HG03159 (cell line): Measurements from ENCODE around the gene PDE6G.

ENCODE experiments used
- ATAC-seq: cut with Tn5 transposase; IDR thresholded peaks from one replicate; pipeline ENCODE4 v1.9.1; 2021; ENCODE audit warnings: mild to moderate bottlenecking, moderate library complexity; ENCODE audit not compliant: unreplicated experiment

The PDE6G gene

DNA sequence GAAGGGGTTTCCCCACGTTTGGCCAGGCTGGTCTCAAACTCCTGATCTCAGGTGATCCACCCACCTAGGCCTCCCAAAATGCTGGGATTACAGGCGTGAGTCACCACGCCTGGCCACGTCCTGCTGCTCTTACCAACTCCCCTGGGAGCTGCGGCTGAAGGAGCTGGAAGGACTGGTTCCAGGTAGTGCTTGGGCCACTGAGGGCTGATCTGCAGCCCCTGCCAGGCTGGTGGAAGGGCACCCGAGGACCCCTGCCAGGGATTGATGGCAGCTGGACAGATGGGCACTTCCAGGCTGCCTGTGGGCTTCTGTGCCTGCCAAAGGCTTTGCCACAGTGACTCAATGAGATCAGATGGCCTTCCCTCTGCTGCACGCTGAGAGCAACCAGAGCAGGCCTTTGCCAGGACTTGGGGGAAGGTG is 7.7 kb upstream of the PDE6G start:
- ATAC-seq, result no peak

- ATAC-seq, result no peak
Measured at GRCh38 chr17:81662002-81662401, 5.7 kb upstream of the PDE6G start.

- no peak for ATAC-seq
Measured at GRCh38 chr17:81660441-81660840, 4.1 kb upstream of the PDE6G start.

- ATAC-seq, result no peak
Measured at GRCh38 chr17:81659038-81659437, 2.7 kb upstream of the PDE6G start.

DNA sequence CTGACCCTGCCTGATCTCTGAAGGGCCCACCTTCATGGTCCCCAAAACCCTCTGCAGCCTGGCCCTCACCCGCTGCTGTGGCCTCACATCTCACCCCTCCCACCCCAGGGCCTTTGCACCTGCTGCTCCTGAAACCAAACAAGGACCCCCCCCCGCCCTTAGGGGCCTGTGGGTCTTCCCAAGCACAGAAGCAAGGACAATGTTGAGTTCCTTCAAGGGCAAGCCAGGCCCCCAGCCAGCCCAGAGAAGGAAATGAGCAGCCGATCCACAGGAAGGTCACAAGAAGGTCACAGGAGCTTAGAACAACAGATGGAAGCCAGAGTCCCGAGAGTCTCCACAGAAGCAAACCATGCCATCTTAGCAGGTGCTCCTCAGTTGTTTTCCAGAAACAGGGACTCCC is 493 bp upstream of the PDE6G start:
- no peak for ATAC-seq

GRCh38 chr17:81655378-81656117 is 794 bp downstream of the PDE6G start:
- ATAC-seq, result no peak

GRCh38 chr17:81652906-81653771 is 3.2 kb downstream of the PDE6G start:
- no peak for ATAC-seq

GRCh38 chr17:81651692-81652091 is 4.7 kb downstream of the PDE6G start:
- ATAC-seq, result no peak

- ATAC-seq, result no peak
Measured at GRCh38 chr17:81650951-81651350, 5.4 kb downstream of the PDE6G start.

GRCh38 chr17:81648707-81649085 is 7.6 kb downstream of the PDE6G start:
- ATAC-seq, result no peak

- ATAC-seq, result no peak
Measured at GRCh38 chr17:81648013-81648706, 8.2 kb downstream of the PDE6G start.

DNA sequence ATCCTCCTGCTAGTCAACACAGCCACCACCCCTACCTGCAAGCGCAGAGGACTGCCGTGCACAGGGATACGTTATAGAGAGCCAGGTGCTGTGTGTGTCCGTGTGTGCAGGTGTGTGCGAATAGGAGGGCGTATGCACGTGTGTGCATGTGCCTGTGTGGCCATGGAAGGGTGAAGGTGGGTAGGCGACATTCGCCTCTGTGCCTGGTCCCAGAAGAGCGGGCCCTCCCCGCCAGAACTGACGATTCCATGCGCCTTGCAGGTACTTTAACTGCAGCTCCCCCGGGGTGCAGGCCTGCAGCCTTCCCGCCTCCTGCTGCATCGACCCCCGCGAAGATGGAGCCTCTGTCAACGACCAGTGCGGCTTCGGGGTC is 8.7 kb downstream of the PDE6G start:
- ATAC-seq, result no peak

DNA sequence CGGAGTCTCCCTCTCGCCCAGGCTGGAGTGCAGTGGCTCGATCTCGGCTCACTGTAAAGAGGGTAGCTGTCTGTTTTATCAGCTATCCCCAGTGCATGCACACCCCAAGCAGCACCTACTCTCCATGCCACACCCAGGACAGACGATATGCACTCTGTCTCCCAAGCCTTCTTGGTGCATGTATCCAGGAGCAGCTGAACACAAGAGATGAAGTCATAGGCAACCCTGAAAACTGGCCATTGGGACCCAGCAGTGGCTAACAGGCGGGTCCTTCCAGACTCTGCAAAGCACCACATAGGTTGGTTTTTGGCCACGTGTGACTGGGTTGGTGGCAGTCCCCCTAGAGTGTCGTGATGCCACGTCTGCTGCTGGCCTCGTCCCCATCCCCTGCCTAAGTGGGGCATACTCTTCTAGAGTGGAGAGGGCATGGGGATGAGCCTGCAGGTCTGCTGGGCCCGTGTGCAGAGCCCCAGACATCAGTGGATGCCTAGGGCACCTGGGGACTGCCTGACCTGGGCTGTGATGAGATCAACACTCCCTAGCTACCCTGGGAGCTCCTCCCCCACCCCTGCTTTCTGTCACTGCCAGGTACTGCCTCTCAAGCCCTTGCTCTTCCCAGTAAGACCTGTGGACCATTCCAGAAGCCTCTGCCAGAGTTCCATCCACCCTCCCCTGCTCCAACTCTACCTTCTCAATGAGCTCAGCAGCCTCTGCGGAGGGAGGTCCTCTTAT is 9.3 kb downstream of the PDE6G start:
- ATAC-seq, result no peak

GRCh38 chr17:81644976-81645952 is 11.1 kb downstream of the PDE6G start:
- no peak for ATAC-seq

DNA sequence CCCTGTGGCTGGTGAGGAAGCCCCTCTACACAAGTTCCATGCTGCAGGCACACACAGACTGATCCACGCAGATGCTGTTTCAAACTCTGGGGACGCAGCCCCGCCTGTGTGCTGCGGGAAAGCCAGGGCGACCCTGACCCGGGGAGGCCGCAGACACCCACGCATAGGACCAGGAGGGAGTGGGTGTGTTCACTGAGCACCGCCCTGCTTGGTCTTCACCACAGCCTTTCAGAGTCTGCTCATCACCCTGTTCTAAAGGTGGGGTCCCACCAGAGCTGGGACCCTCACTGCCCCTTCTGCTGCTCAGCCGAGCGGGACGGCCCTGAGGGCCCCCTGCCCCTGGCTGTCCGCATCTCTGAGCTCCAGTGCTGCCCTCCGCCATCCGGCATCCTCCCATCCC is 11.8 kb downstream of the PDE6G start:
- ATAC-seq, result no peak

GRCh38 chr17:81641825-81642489 is 14.4 kb downstream of the PDE6G start:
- no peak for ATAC-seq

DNA sequence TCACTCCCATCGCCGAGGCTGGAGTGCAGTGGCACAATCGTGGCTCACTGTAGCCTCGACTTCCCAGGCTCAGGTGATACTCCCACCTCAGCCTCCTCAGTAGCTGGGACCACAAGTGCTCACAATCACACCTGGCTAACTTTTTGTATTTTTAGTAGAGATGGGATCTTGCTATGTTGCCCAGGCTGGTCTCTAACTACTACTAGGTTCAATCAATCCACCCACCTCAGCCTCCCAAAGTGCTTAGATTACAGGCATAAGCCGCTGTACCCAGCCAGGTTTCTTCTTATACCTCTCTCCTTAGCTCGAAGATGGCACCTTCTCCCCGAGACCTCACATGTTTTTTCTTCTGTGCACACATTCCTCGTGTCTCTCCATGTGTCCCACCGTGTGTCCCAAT is 16.3 kb downstream of the PDE6G start:
- ATAC-seq, result no peak

- no peak for ATAC-seq
Measured at GRCh38 chr17:81638683-81639082, 17.7 kb downstream of the PDE6G start.
